NCI-H446 treated with DMSO at 0.1 percent for 48 hours (cell line): ENCODE results near the gene APRT.

ENCODE experiments used
- DNase-seq: peaks from one replicate; lab custom pipeline; 2025; lab: John Stamatoyannopoulos, UW

The APRT gene

GRCh38 chr16:88822281-88823040 is 10.7 kb upstream of the APRT start:
- no peak for DNase-seq

GRCh38 chr16:88821168-88821850 is 9.6 kb upstream of the APRT start:
- no peak for DNase-seq

GRCh38 chr16:88820385-88821025 is 8.8 kb upstream of the APRT start:
- DNase-seq = no peak

- no peak for DNase-seq
Measured at GRCh38 chr16:88819126-88819525, 7.4 kb upstream of the APRT start.

GRCh38 chr16:88818575-88818874 is 6.8 kb upstream of the APRT start:
- DNase-seq = no peak

- no peak for DNase-seq
Measured at GRCh38 chr16:88817785-88818574, 6.3 kb upstream of the APRT start.

GRCh38 chr16:88816736-88817535 is 5.2 kb upstream of the APRT start:
- DNase-seq = no peak

- DNase-seq = no peak
Measured at GRCh38 chr16:88815901-88816589, 4.3 kb upstream of the APRT start.

GRCh38 chr16:88815227-88815626 is 3.5 kb upstream of the APRT start:
- no peak for DNase-seq

- DNase-seq = no peak
Measured at GRCh38 chr16:88814144-88814502, 2.4 kb upstream of the APRT start.

GRCh38 chr16:88813269-88814143 is 1.8 kb upstream of the APRT start:
- DNase-seq = no peak

GRCh38 chr16:88812513-88813268 is 963 bp upstream of the APRT start:
- DNase-seq = no peak

GRCh38 chr16:88810912-88811768 is 588 bp downstream of the APRT start:
- peak; percentile 45 for DNase-seq

- DNase-seq = no peak
Measured at GRCh38 chr16:88810166-88810911, 1.4 kb downstream of the APRT start.

- no peak for DNase-seq
Measured at GRCh38 chr16:88809676-88810165, 2.0 kb downstream of the APRT start.

GRCh38 chr16:88809068-88809675 is 2.6 kb downstream of the APRT start:
- no peak for DNase-seq
